ENCODE measurements around the gene NUAK2. TPM values are rescaled to one million over a fixed set of nuclear protein-coding genes. Genes with fewer than 3 reads are reported as not detected.

The NUAK2 gene
- total RNA-seq = 2.0 and 2.5 TPM in 2 replicates

GRCh38 chr1:205321162-205321958, at the start of gene NUAK2:
Gene NUAK2 (minus strand): TSS chr1:205321745. CDS start chr1:205321628, 117 bp downstream.

GRCh38 chr1:205356440-205357139, 35.0 kb upstream of the NUAK2 start, which contains the start of gene KLHDC8A:
Gene KLHDC8A (minus strand): TSS chr1:205356922. CDS start chr1:205343604, 13,318 bp downstream.

Other genes with a start within 250 kb of the NUAK2 start
- 1.2 and 1.6 TPM in 2 replicates for gene TMEM81, start 237.3 kb downstream of the NUAK2 start, total RNA-seq
- gene RBBP5, start 199.8 kb downstream of the NUAK2 start, total RNA-seq = 13.5 and 13.7 TPM in 2 replicates
- 16.5 and 18.5 TPM in 2 replicates for gene DSTYK, start 110.0 kb downstream of the NUAK2 start, total RNA-seq
- 0.53 and 0.68 TPM in 2 replicates for gene TMCC2, start 93.8 kb downstream of the NUAK2 start, total RNA-seq
- not detected in 2 replicates for gene KLHDC8A, start 35.2 kb upstream of the NUAK2 start, total RNA-seq
- gene LEMD1, start 100.3 kb upstream of the NUAK2 start, total RNA-seq = not detected in 2 replicates
- not detected in 2 replicates for gene BLACAT1, start 134.3 kb upstream of the NUAK2 start, total RNA-seq
- gene CDK18, start 182.9 kb upstream of the NUAK2 start, total RNA-seq = 0.26 and 0.31 TPM in 2 replicates